Endothelial cell of umbilical vein (primary cell): ENCODE measurements around the gene DHFR.

Source experiments
- CTCF ChIP-seq, 2 donors: IDR thresholded peaks; 1 replicate in 1 of 2; 2 replicates in 1 of 2; pipeline ENCODE4 v1.5.1; 2011; ENCODE audit warnings: low read length in 2 of 2, mild to moderate bottlenecking in 2 of 2, moderate library complexity in 2 of 2, control low read depth in 1 of 2, inconsistent platforms in 1 of 2, low read depth in 1 of 2; ENCODE audit not compliant: insufficient read depth in 1 of 2; ENCODE audit errors: extremely low read depth in 1 of 2
- EZH2 ChIP-seq: IDR thresholded peaks from 2 replicates; pipeline ENCODE4 v1.6.1; 2012; ENCODE audit warnings: borderline replicate concordance, low read depth, mild to moderate bottlenecking, moderate library complexity, low read length, inconsistent platforms; ENCODE audit not compliant: severe bottlenecking
- GATA2 ChIP-seq: IDR thresholded peaks from 2 replicates; pipeline ENCODE4 v1.7.0; 2011; ENCODE audit warnings: low read depth, mild to moderate bottlenecking, moderate library complexity, mixed read lengths, low read length; ENCODE audit not compliant: insufficient read length, insufficient read depth
- POLR2A ChIP-seq: IDR thresholded peaks from 2 replicates; pipeline ENCODE4 v1.6.1; 2012; ENCODE audit warnings: low read depth, mild to moderate bottlenecking, control low read depth, low read length
- POLR2AphosphoS5 ChIP-seq: IDR thresholded peaks from 2 replicates; pipeline ENCODE4 v1.6.1; 2012; ENCODE audit warnings: low read depth, mild to moderate bottlenecking, control low read depth, low read length, moderate library complexity; ENCODE audit not compliant: insufficient read depth

- TF ChIP-seq GATA2 (no peak), CTCF (IDR thresholded peaks at IDR 0.05; ENCODE audit: extremely low read depth in 1 of 2, insufficient read depth in 1 of 2, low read depth in 1 of 2, low read length in 2 of 2) (no peak), POLR2A (no peak), EZH2 (no peak), POLR2AphosphoS5 (no peak)
Observed at GRCh38 chr5:80584770-80585169, 70.0 kb downstream of the DHFR start.
